ENCODE data around the gene KRTAP6-2. TPM values are rescaled to one million over a fixed set of nuclear protein-coding genes. Genes with fewer than 3 reads are reported as not detected.

KRTAP6-2 gene, protein sequence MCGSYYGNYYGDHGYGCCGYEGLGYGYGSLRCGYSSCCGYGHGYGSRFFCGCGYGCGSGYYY
- total RNA-seq: not detected

DNA sequence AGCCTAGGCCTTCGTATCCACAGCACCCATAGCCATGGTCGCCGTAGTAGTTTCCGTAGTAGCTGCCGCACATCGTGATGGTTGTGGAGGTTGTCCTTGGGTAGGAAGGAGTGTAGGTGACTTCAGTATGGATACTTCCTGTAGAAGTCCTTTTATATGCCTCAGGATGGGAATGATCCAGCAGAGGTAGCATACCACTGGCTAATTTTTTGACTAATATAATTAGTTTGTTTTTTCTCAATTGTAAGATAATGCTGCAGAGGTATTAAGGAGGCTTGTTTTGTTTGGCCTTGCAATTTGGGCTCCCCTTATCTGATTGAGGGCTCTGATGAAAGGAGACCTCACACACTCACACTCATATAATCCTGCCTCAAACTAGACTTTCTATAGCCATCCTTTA is at the start of gene KRTAP6-2:
Gene KRTAP6-2, minus strand, starts transcription at position 101 of the 400 bp plus-strand sequence. Its CDS starts 28 bp downstream, at position 73.

GRCh38 chr21:30642564-30642963 is 43.9 kb upstream of the KRTAP6-2 start, which contains the start of gene KRTAP20-3:
Gene KRTAP20-3, plus strand, starts transcription at chr21:30642864.

DNA sequence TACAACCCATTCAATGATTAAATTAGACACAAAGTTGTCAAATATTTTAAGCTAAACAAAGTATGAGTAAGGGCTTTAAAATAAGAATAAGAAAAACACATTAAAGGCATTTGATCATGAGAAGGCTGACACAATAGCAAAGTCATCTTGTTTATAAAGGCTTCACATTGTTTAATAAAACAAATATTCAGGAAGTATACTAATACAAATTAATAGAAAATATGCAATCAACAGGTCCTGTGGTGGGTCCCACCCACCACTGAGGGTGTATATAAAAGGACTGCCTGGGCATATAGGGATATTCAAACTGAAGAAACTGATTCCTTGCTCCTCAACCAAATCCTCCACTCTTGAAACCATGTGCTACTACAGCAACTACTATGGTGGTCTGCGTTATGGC is 36.2 kb upstream of the KRTAP6-2 start, which contains the start of gene KRTAP20-2:
Gene KRTAP20-2, plus strand, starts transcription at position 301 of the 400 bp plus-strand sequence. Its CDS starts 58 bp downstream, at position 359.

GRCh38 chr21:30620522-30620921 is 21.8 kb upstream of the KRTAP6-2 start, which contains the start of gene KRTAP20-4:
Gene KRTAP20-4, plus strand, starts transcription at chr21:30620627.

DNA sequence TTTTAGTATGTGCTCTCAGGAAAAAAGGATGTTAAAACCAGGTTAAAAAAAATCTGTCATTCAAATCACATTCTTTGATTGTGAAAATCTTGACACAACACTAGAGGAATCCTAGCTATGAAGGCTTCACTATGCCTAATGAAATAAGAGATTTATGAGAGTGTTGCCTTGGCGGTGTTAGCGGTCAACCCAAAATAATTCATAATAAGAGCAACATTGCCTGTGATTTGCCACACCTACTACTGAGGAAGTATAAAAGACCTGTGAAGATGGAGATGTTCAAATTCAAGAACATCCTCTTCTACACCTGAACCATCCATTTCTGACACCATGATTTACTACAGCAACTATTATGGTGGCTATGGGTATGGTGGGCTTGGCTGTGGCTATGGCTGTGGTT is 17.4 kb upstream of the KRTAP6-2 start, which contains the start of gene KRTAP20-1:
Gene KRTAP20-1, plus strand, starts transcription at position 301 of the 400 bp plus-strand sequence. Its CDS starts 30 bp downstream, at position 331.

GRCh38 chr21:30613836-30614235 is 15.1 kb upstream of the KRTAP6-2 start, which contains the start of gene KRTAP6-1:
Gene KRTAP6-1, minus strand, starts transcription at chr21:30613930. Its CDS starts 26 bp downstream, at chr21:30613904.

GRCh38 chr21:30600787-30601186 is 2.1 kb upstream of the KRTAP6-2 start, which contains the start of gene KRTAP22-1:
Gene KRTAP22-1, plus strand, starts transcription at chr21:30601087.

GRCh38 chr21:30592140-30592539 is 6.6 kb downstream of the KRTAP6-2 start, which contains the start of gene KRTAP6-3:
Gene KRTAP6-3, plus strand, starts transcription at chr21:30592440. Its CDS starts 6 bp downstream, at chr21:30592446.

GRCh38 chr21:30590297-30590696 is 8.4 kb downstream of the KRTAP6-2 start, which contains the start of gene KRTAP22-2:
Gene KRTAP22-2, minus strand, starts transcription at chr21:30590397.

GRCh38 chr21:30561264-30561895 is 37.3 kb downstream of the KRTAP6-2 start, which contains the start of gene KRTAP19-7:
Gene KRTAP19-7, minus strand, starts transcription at chr21:30561314. Its CDS starts 25 bp downstream, at chr21:30561289.

Other genes starting within 250 kb of the KRTAP6-2 start
- gene KRTAP13-2, start 226.6 kb downstream of the KRTAP6-2 start, total RNA-seq: not detected
- gene KRTAP13-1, start 202.9 kb downstream of the KRTAP6-2 start, total RNA-seq: not detected
- gene KRTAP13-3, start 173.0 kb downstream of the KRTAP6-2 start, total RNA-seq: not detected
- not detected for gene KRTAP13-4, start 168.7 kb downstream of the KRTAP6-2 start, total RNA-seq
- not detected for gene KRTAP15-1, start 158.6 kb downstream of the KRTAP6-2 start, total RNA-seq
- not detected for gene KRTAP19-1, start 118.5 kb downstream of the KRTAP6-2 start, total RNA-seq
- gene KRTAP19-2, start 111.5 kb downstream of the KRTAP6-2 start, total RNA-seq: not detected
- not detected for gene KRTAP19-3, start 106.9 kb downstream of the KRTAP6-2 start, total RNA-seq
- gene KRTAP19-4, start 101.7 kb downstream of the KRTAP6-2 start, total RNA-seq: not detected
- gene KRTAP19-5, start 96.8 kb downstream of the KRTAP6-2 start, total RNA-seq: not detected
- gene KRTAP19-6, start 57.0 kb downstream of the KRTAP6-2 start, total RNA-seq: not detected
- gene KRTAP19-7, start 37.6 kb downstream of the KRTAP6-2 start, total RNA-seq: not detected
- gene KRTAP22-2, start 8.5 kb downstream of the KRTAP6-2 start, total RNA-seq: not detected
- not detected for gene KRTAP6-3, start 6.5 kb downstream of the KRTAP6-2 start, total RNA-seq
- not detected for gene KRTAP22-1, start 2.2 kb upstream of the KRTAP6-2 start, total RNA-seq
- not detected for gene KRTAP6-1, start 15.0 kb upstream of the KRTAP6-2 start, total RNA-seq
- gene KRTAP20-1, start 17.5 kb upstream of the KRTAP6-2 start, total RNA-seq: not detected
- not detected for gene KRTAP20-4, start 21.7 kb upstream of the KRTAP6-2 start, total RNA-seq
- gene KRTAP20-2, start 36.3 kb upstream of the KRTAP6-2 start, total RNA-seq: not detected
- not detected for gene KRTAP20-3, start 44.0 kb upstream of the KRTAP6-2 start, total RNA-seq
- not detected for gene KRTAP21-3, start 119.9 kb upstream of the KRTAP6-2 start, total RNA-seq
- gene KRTAP21-2, start 148.4 kb upstream of the KRTAP6-2 start, total RNA-seq: not detected
- gene KRTAP21-1, start 156.5 kb upstream of the KRTAP6-2 start, total RNA-seq: not detected
- not detected for gene KRTAP8-1, start 214.4 kb upstream of the KRTAP6-2 start, total RNA-seq
- not detected for gene KRTAP7-1, start 230.9 kb upstream of the KRTAP6-2 start, total RNA-seq

All from activated naive CD4-positive, alpha-beta T cell treated with anti-CD3 and anti-CD28 coated beads, Interleukin-2, amount 10 ng/mL, durations not matched to agents 5 hours and 36 hours (primary cell).